Superior temporal gyrus (tissue), 1 donor: ENCODE data around the gene NINJ1.
"Not testable (repeated sequence)": the region's sequence is repeated elsewhere in the genome, so short reads cannot be mapped to it uniquely, and the experiment has no call there.

Experiments
- DNase-seq: peaks from one replicate; pipeline ENCODE4 v3.0.0-alpha.2; 2016; ENCODE audit errors: extremely low spot score

Gene NINJ1

DNA sequence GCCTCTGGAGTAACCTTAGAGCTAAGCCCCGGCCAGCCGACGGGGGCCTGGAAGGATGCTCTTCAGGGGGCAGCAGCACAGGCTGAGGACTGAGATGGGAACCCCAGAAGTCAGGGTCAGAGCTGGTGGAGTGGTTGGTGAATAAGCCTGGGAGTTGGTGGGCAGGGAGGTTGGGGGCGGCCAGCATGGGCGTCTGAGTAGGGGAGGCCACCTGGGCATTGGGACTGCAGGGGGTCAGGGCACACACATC, 14.4 kb downstream of the NINJ1 start:
- DNase-seq, result no peak

DNA sequence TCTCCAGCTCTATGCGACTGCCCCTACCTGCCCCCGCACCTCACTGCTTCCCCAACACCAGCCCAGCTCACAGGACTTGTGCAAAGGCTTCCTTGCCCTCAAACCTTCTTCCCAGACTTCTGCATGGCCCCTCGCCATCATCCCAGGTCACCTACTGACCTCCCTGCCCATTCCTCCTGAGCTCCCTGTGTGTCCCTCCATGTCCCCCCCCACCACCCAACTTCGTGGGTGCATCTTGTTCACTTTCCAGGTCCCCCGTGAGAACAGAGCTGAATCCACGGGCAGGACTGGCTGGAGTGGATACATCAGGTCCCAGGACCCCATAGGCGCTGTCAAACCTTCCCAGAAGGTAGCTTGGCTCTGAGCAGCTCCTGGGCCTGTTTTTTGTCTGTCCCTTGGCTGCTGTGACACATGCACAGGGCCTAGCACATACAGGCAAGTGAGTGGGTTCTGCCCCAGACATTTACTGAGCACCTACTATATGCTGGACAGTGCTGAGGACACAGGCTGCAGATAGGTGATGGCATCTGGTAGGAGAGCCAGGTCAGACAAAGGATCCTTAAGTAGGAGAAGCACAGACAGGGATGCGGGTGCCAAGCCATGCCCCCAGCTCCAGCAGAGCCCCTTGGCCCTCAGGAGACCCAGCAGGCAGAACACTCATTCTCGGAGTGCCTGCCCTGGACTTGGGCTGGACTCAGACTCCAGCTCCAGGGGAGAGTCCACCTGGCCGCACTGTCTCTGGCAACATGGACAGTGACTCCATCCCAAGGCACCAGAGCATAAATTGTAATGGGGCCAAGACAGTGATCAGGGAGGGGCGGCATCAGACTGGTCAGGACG, 15.0 kb downstream of the NINJ1 start:
- no peak for DNase-seq

DNA sequence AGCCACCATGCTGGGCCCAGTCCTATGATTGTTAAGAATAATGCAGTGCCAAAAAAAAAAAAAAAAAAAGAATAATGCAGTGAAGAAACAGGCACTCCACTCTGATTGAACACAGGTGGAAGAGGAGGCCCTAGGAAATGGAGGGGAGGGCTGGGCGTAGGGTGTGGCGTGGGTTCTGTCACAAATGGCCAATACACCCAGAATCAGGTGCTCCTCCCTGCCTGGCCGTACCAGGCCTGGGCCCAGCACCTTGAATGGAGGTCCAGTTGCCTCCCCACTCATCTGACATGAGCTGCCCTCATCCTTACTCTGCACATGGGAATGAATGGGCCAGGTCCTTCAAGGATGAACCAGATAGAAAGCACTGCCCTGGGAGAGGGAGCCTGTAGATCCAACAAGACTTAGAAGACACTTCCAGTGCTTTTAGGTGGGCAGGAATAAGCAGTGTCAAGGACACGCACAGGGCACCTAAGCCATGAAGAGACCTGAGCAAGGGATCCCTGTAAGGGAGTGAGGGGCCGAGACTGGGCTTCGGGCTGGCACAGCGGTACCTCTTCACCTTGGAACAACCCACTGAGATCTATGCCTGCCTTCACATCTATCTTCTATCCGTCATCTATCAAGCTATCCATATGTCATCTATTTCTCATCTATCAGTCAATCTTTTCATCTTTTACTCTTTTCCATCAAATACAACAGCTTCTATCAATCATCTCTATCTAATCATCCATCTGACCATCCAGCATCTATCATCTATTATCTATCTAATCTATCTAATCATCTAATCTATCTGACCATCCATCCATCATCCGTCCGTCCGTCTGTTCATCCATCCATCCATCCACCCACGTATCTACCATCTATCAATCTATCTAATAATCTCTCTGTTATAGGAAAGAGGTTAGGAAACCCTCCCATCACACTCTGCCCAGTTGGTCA, 15.9 kb downstream of the NINJ1 start:
- DNase-seq, result no peak

DNA sequence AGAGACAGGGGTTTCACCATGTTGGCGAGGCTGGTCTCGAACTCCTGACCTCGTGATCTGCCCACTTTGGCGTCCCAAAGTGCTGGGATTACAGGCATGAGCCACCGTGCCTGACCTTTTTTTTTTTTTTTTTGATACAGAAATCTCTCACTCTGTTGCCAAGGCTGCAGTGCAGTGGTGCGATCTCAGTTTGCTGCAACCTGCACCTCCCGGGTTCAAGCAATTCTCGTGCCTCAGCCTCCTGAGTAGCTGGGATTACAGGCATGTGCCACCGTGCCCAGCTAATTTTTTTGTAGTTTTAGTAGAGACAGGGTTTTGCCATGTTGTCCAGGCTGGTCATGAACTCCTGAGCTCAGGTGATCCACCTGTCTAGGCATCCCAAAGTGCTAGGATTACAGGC, 16.5 kb downstream of the NINJ1 start:
- DNase-seq, result not testable (repeated sequence)

DNA sequence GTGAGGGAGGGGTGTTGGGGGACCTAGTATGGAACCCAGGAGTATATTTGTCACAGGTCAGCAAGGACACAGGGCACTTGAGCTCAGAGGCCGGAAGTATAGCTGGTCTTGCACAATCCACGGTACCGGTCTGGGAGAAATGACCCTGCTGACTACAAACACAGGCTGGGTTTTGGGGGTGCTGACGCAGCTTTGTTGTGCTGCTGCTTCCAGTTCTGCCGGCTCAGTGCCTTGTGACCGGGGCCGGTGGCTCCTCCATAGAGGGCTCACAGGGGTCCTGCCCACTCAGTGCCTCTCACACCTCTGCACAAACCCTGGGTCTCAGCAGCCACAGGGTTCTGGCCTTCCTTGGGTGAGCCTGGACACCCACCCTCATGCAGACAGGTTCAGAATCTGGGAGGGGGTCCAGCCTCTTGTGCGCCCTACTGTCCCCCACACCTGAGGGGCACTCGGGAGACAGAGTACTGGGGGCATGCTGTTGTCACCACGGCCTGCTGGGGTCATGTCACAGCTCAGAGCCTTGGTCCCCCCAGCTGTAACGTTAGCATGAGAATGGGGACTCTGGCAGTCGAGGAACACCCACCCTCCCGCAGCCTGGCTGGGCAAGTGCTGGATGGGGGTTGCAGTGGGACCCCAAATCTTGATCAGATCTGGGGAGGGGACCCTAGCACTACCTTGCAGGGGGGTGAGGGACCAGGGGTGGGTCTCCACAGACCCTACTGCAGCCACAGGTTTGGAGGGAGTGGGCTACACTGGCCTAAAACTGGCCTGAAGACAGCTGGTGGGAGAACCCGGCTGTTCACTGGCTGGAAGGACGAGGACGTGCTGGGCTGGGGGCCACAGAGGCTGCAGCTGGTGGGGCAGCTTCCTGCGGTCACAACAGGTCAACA, 17.7 kb downstream of the NINJ1 start:
- DNase-seq, result no peak

DNA sequence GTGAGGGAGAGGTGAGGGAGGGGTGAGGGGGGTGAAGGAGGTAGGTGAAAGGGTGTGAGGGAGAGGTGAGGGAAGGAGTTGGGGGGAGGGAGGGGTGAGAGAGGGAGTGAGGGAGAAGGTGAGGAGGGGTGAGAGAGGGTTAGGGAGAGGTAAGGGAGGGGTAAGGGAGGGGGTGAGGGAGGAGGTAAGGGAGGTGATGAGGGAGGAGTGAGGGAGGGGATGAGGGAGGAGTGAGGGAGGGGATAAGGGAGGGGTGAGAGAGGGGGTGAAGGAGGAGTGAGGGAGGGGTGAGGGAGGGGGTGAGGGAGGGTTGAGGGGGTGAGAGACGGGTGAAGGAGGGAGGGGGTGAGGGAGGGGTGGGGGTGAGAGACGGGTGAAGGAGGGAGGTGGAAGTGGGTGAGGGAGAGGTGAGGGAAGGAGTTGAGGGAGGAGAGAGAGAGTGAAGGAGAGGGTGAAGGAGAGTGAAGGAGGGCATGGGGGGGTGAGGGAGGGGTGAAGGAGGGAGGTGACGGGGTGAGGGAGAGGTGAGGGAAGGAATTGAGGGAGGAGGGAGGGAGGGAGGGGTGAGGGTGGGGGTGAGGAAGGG, 18.5 kb downstream of the NINJ1 start:
- no peak for DNase-seq

GRCh38 chr9:93114984-93115335, 19.1 kb downstream of the NINJ1 start:
- no peak for DNase-seq

- no peak for DNase-seq
Observed at GRCh38 chr9:93114169-93114983, 19.7 kb downstream of the NINJ1 start.

- DNase-seq, result no peak
Observed at GRCh38 chr9:93112864-93113389, 21.1 kb downstream of the NINJ1 start.

DNA sequence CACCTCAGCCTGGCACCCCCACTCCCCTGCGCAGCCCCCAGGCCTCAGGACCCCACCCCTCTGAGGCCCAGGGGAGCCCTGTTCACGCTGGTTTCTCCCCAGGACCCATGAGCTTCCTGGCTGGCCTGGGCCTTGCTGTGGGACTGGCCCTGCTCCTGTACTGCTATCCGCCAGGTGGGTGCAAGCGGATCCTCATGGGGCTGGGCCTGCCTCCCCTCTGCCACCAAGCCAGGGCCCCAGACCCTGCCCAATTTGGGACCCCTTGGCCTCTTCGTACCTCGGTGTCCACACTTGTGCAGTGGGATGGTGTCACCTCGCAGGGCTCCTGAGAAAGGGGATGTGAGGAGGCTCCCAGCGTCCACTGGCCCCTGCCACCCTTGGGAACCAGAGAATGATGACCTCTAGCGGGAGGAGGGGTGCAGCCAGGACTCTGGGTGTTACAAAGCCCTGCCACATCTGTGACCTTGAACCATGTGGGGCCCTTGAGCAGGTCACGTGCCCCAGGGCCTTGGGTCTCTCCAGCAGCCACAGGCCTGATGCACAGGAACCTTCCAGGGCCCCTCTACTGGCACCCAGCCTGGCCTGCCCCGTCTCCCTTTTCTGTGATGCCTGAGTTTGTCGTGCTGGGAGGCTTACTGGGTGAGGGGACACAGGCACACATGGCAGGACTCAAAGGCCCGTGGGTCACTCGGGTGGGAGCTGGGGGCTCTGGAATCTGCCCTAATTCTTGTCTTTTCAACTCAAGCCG, 21.8 kb downstream of the NINJ1 start:
- DNase-seq, result no peak

DNA sequence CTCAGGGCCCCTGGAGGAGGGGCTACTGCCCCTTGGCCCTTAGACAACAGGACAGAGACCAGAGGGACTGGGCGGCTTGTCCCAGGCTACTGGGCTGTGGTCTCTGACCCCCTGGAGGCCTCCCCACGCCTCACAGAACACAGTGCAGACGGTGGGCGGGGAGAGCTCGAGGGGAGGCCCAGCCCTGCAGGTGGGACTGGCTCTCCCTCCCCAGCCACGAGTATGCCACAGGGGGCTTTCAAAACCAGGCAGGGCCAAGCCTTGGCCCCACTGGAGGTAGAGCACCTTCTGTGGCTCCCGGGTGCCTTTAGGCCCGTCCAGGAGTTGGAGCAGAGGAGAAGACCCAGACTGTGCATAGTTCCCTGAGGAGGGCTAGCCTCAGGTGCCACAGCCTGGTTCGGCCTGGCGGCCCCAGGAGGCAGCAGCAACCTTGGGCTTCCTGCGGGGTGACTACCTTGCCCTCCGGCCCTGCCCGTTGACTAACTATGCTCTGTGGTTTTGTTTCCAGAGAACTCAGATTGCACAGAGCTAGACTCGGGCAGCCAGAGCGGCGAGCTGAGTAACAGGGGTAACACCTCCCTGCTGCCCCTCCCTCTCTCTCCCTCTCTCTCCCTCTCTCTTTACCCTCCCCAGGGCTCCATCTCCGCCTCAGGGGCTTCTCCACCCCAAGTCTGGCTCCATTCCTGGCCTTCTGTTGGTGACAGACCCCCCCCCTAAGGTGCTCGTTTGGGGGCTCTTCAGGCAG, 22.5 kb downstream of the NINJ1 start:
- no peak for DNase-seq

DNA sequence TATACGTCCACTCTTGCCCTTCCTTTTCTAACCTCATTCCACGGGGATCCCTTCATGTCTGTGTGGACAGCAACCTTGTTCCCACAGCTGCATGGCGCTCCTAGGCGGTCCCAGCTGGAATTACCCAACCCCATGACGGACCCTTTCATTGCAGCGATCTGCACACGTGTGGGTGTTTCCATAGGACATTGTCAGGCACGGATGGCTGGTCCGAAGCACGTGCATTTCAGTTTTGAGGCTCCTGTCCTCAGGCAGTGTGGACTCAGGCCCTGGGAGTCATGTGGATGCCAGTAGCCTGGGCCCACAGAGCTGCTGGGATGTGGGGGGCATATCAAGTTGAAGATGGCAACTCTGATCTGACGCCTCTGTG, 23.1 kb downstream of the NINJ1 start:
- no peak for DNase-seq

DNA sequence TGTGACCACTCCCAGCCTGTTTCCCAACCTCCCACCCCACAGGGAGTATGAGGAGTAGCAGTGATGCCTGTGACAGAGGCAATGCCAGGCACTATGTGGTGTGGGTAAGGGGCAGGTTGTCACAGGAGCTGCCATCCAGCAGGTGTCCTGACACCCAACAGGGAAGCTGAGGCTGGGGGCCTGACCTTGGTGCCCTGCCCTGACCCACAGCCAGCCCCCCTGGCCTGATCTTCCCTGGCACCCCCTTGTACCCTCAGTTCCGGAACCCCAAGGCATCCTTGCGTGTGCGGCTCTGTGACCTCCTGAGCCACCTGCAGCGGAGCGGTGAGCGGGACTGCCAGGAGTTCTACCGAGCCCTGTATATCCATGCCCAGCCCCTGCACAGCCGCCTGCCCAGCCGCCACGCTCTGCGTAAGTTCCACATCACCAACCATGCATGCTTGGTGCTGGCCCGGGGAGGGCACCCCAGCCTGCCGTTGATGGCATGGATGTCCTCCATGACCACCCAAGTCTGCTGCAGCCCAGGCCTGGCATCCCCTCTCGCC, 23.7 kb downstream of the NINJ1 start:
- no peak for DNase-seq

DNA sequence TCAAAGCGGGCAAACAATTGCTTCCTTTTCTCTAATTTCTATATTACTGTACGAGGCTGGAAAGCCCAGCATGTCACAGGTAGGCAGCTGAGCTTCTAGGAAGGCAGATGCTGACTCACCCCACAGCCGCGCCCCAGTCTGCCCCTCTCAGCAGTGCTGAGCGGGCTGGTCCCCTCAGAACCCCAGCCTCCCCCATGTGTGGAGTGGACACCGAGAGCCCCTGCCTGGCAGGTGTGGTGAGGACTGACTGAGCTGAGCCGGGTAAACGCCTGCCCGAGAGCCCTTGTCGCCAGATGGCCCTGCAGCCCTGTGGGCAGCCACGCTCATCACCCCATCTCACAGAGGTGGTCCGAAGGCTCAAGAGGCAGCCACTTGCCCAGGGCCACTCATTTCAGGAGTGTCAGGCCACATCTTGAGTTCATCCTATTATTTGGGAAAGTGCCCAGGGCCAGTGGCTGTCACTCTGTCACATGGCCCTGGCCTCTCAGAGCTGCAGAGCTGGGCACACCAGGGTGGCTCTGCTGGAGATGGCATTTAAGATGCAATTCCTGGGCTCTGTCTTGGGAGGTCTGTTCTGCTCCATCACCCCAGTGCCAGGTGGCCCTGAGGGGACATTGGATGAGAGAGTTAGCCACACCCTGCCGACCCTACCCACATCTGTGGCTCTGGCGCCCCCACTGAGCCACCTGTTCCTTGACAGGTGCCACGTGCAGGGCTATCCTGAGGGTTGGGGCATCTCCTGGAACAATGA, 25.6 kb downstream of the NINJ1 start:
- DNase-seq, result no peak

- DNase-seq, result no peak
Observed at GRCh38 chr9:93107825-93108161, 26.3 kb downstream of the NINJ1 start.

DNA sequence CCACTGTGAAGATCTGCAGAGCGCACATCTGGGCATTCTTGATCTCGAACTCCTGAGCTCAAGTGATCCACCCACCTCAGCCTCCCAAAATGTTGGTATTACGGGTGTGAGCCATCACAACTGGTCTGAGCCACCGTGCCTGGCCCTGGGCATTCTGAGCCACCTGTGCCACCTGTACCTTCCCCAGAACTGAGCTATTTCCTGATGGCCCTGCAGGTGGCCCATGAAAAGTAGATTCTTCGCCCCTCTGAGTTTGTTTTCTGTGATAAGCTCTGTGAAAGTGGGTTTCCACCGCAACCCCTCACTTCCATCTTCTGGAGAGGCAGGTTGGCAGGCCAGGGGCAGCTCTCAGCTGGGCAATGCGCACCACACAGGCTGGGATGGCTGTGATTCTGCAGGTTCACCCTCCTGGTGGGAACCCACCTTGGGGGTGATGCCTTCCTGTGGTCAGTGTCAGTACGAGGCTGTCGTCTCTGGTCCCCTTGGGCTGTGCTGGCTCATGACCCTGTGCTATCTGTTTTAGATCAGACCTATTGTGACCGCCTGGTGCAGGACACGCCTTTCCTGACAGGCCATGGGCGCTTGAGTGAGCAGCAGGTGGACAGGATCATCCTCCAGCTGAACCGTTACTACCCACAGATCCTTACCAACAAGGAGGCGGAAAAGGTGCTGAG, 26.8 kb downstream of the NINJ1 start:
- DNase-seq, result no peak

DNA sequence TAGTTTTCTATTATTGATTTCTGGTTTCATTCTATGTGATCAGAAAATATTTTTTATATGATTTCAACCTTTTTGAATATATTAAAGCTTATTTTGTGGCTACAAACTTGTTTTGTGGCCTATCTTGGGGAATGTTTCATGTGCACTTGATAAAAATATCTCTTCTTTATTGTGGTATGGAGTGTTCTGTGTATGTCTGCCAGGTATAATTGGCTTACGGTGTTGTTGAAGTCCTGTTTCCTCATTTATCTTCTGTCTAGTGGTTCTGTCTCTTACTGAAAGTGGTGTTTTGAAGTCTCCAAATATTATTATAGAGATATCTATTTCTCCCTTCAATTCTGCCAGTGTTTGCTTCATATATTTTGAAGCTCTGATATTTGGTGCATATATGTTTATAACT, 28.4 kb downstream of the NINJ1 start:
- no peak for DNase-seq

DNA sequence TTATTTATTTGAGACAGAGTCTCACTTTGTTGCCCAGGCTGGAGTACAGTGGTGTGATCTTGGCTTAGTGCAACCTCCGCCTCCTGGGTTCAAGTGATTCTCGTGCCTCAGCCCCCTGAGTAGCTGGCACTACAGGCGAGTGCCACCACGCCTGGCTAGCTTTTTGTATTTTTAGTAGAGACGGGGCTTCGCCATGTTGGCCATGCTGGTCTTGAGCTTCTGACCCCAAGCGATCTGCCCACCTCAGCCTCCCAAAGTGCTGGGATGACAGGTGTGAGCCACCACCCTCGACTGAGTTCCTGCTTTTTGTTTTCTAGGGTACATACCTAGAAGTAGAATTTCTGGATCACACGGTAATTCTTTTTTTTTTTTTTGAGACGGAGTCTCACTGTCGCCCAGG, 33.0 kb downstream of the NINJ1 start:
- not testable (repeated sequence) for DNase-seq
